HFF-Myc (cell line): ENCODE results near the gene ADRA2B.

ENCODE experiments used
- DNase-seq: peaks from one replicate; pipeline ENCODE4 v3.0.0-alpha.2; 2011; ENCODE audit warnings: low read depth; ENCODE audit errors: extremely low read depth
- H3K4me3 ChIP-seq: replicated peaks from 2 replicates; pipeline ENCODE4 v1.5.1; 2011; ENCODE audit warnings: low read depth, mild to moderate bottlenecking, control low read depth, low read length
- TF ChIP-seq, protein P1 (sequence below): IDR thresholded peaks from 2 replicates; pipeline ENCODE4 v1.5.1; 2012; ENCODE audit warnings: mild to moderate bottlenecking, low read depth, low read length, control low read depth; ENCODE audit errors: missing control alignments

Gene ADRA2B

DNA sequence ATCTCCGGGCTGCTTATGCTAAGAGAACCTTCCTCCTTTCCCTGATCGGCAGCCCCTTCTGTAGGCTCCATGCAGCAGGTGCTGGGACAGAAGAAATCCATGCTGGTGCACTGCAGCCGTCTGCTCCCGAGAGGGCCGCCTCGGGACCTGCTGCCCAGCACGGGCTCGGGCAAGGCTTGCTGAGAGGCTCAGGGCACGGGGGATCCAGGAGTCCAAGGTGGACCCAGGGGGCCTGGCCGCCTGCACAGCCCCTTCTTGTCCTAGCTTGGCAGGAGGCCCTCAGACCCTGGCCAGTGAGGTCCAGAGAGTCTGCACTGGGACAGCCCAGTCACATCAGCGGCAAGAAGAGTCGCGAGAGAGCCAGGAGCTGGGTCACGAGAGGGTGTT, 42.2 kb upstream of the ADRA2B start:
- no peak overlapping the region for H3K4me3 ChIP-seq
- TF ChIP-seq, protein P1, sequence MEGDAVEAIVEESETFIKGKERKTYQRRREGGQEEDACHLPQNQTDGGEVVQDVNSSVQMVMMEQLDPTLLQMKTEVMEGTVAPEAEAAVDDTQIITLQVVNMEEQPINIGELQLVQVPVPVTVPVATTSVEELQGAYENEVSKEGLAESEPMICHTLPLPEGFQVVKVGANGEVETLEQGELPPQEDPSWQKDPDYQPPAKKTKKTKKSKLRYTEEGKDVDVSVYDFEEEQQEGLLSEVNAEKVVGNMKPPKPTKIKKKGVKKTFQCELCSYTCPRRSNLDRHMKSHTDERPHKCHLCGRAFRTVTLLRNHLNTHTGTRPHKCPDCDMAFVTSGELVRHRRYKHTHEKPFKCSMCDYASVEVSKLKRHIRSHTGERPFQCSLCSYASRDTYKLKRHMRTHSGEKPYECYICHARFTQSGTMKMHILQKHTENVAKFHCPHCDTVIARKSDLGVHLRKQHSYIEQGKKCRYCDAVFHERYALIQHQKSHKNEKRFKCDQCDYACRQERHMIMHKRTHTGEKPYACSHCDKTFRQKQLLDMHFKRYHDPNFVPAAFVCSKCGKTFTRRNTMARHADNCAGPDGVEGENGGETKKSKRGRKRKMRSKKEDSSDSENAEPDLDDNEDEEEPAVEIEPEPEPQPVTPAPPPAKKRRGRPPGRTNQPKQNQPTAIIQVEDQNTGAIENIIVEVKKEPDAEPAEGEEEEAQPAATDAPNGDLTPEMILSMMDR = no peak
- no peak for DNase-seq

DNA sequence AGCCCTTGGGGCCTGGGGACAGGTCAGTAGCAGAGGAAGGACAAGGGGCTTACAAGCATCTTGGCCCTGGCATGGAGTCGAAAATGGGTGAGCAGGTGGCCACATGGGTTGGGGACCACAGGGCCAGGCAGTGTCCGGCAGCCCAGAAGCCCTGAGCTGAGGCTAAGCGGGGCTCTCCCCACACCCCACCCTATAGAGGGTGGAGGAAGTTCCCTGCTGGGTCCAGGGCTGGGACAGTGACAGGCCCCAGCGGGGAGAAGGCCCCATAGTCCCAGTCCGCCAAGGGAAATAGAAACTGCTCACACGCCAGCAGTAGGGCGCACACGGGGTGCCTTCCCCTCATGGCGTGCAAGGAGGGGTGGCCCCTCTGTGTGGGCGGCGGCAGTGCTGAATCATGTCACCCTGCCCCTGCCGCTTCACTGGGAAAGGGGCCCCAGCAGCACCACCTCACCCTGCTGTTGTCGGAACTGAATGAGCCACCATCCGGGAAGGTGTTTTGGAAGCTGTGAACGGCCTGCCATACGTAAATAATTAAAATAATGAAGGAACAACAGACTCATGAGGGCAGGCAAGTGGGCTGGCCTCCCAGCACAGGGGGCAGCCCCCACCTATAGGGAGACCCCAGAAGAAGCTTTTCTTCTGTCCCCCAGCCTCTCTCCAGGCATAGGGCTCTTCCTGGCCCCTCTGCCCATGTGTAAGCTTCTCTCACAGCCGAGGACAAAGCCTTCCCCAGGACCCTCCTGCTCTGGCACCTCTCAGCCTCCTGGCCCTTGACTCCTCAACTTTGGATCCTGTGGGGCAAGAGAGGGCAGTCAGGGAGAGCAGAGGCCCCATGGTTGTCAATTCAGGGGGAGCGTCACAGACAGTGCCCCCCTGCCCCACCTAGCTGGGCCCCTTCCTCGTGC, 41.5 kb upstream of the ADRA2B start:
- H3K4me3 ChIP-seq = no peak overlapping the region
- no peak for DNase-seq
- TF ChIP-seq, protein P1 = no peak

DNA sequence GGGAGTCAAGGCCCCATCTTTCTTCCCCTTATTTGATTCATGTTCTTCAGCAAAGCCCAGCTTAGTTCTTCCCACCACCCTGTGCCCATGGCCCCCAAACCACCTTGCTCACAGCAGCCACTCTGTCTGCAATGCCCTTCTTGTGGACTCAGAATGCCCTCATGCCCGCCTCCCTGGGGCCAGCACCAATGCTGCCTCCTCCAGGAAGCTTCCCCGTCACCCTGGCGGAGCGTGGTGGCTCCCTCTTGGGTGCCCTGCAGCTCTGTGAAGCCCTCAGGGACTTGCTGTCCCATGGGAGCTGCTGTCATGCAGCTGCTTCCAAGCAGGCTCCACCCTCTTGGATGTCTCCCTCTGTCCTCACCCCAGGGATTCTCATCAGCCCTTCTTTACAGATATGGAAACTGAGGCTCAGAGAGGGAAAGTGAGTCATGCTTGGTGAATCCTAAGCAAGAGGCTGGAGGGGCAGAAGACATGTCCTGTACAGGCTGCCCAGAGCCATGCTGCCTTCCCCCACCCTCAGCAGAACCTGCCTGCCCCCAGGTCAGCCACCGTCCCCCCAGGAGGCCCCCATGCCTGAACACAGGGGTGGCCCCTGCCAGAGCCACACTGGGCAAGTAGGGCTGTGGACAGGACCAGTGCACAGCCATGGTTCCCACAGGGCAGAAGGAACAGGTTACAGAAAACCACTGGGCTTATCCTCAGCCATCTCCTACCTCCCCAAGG, 40.7 kb upstream of the ADRA2B start:
- no peak overlapping the region for H3K4me3 ChIP-seq
- DNase-seq = no peak

DNA sequence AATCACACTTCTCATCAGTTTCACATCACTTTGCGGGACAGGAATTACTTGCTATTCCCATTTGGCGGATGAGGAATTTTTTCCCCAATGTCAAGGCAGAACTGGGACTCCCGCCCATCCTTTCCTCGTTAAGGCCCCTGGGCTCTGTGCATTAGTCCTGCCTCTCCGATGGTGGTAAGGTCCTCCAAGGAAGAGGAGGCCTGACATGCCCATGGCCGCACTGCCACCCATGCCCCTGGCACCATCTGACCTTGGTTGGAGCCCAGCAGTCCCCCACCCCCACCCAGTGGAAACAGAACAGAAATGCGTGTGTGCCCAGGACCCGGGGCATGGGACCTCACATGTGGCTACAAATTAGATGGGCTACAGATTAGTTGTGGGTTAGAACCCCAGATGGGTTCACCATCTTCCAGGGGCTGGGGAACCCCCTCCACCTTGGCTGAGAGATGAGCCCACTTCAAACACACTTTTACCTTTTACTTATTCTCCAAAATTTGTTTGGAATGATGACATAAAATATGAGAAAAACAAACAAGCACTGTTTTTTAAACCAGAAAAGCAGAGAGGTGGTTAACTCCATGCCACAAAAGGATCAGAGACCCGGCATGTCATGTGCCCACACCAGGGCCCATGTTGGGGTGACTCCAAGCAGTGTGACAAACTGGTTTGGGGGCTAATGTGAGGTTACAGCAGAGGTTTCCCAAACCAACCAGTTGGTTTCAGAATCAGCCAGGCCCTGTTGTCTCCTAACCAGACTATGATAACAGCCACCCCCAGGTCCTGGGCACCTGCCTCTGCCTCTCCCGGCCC, 39.8 kb upstream of the ADRA2B start:
- no peak overlapping the region for H3K4me3 ChIP-seq
- TF ChIP-seq, protein P1 = no peak
- no peak for DNase-seq

More for the DNA sequence above, 40.7 kb upstream of the ADRA2B start:
- TF ChIP-seq, protein P1 = no peak

DNA sequence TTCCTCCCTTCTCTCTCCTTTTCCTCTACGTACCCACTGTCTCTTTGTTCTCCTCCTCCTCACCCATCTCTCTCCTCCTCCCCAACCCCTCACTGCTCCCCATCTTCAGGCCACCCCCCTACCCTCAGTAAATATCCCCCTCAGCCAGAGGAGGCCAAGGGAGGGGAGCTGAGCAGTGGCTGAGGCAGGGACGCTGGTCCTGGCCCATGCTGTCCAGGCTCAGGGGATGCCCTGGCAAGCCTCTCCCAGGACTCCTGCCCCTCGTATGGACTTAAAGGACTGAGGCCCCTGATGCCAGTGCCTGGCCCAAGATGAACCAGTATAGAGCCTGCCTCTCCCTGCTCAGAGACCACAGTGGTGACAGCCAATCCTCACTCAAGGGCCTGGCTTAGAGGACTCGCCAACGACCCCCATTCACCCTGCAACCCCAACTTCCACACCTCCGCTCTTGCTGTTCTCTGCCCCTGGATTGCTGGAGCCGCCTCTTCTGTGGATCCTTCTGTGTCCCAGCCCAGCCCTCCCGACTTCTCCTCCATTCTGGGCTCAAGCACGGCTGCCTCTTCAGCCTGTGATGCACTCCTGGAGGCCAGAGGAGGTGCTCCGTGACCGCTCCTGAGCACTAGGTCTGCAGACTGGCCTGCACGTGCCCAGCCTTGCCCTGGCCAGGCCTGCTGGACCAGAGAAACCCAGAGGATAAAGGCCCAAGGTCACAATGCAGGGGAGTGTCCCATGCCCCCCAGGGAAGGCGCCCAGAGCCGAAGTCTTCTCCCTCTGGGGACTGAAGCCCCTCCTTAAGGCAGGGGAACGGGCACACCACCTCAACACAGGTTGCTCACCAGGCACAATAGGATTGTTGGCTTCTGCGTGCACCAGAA, 38.4 kb upstream of the ADRA2B start:
- no peak overlapping the region for H3K4me3 ChIP-seq
- TF ChIP-seq, protein P1 = no peak
- DNase-seq = no peak
